Endothelial cell of umbilical vein (primary cell): ENCODE measurements around the gene GAPVD1. TPM values are rescaled to one million over a fixed set of nuclear protein-coding genes. Genes with fewer than 3 reads are reported as not detected.

ENCODE experiments used
- BruUV-seq: library from RNA; stranded (reverse); fragments of 400-500 nt; replicated peaks from 2 replicates; lab custom pipeline; 2021; lab: Mats Ljungman, UMichigan
- CTCF ChIA-PET: fragments of 300-600, 350-600 bp; sonication (Branson Sonifier 250); formaldehyde crosslinking; loops from one replicate; lab custom pipeline; 2021; ENCODE audit warnings: antibody characterized with exemption, inconsistent platforms; lab: Charles Lee
- POLR2A ChIA-PET: fragments of 300-600, 350-600 bp; sonication (Branson Sonifier 250); formaldehyde crosslinking; loops from one replicate; lab custom pipeline; 2021; ENCODE audit warnings: antibody characterized with exemption, inconsistent platforms; lab: Charles Lee
- DNase-seq: peaks from one replicate; pipeline ENCODE4 v3.0.0-alpha.2; 2011; ENCODE audit warnings: low read depth, low spot score
- FAIRE-seq: peaks from 2 replicates; lab custom pipeline; 2011; peaks lifted over from hg19 to GRCh38; lab: Jason Lieb, UNC
- H2AFZ ChIP-seq: 2 replicates; pipeline ENCODE4 v1.6.0; 2012; ENCODE audit warnings: low read depth, low read length, control low read depth, inconsistent platforms
- H3K27ac ChIP-seq: 2 replicates; pipeline ENCODE4 v1.5.1; 2011; ENCODE audit warnings: low read depth, mild to moderate bottlenecking, control low read depth, low read length, moderate library complexity; ENCODE audit not compliant: insufficient read depth
- H3K27me3 ChIP-seq, 2 experiments: 2 replicates each; pipeline versions ENCODE4 v1.6.0 to v1.6.1; 2011; ENCODE audit warnings: low read length in 2 of 2, mixed read lengths in 1 of 2; ENCODE audit not compliant: control insufficient read depth in 2 of 2, insufficient read depth in 2 of 2
- H3K36me3 ChIP-seq, 2 experiments: 2 replicates in 1 of 2; 3 replicates in 1 of 2; pipeline ENCODE4 v1.5.1; 2011; ENCODE audit warnings: low read length in 2 of 2, mild to moderate bottlenecking in 1 of 2, moderate library complexity in 1 of 2; ENCODE audit not compliant: control insufficient read depth in 2 of 2, insufficient read depth in 2 of 2; ENCODE audit errors: extremely low read depth in 1 of 2
- H3K4me1 ChIP-seq: 3 replicates; pipeline ENCODE4 v1.5.1; 2011; ENCODE audit warnings: mild to moderate bottlenecking, low read length; ENCODE audit not compliant: control insufficient read depth, insufficient read depth; ENCODE audit errors: extremely low read depth
- H3K4me2 ChIP-seq: 2 replicates; pipeline ENCODE4 v1.6.1; 2011; ENCODE audit warnings: low read length, control low read depth, mixed read lengths; ENCODE audit not compliant: insufficient read depth
- H3K4me3 ChIP-seq, 3 experiments: fragments of 200-600 bp in 1 of 3; sonication (generic), shearing (Covaris generic) in 1 of 3; replicated peaks in 1 of 3; 2 replicates each; pipeline ENCODE4 v1.5.1; 2011 to 2016; ENCODE audit warnings: control low read depth in 3 of 3, low read length in 3 of 3, mild to moderate bottlenecking in 2 of 3, inconsistent platforms in 1 of 3, low read depth in 1 of 3, moderate library complexity in 1 of 3; ENCODE audit not compliant: insufficient read depth in 1 of 3
- H3K79me2 ChIP-seq: 2 replicates; pipeline ENCODE4 v1.6.0; 2012; ENCODE audit warnings: low read length, inconsistent platforms; ENCODE audit not compliant: control insufficient read depth, insufficient read depth
- H3K9ac ChIP-seq: replicated peaks from 2 replicates; pipeline ENCODE3; 2011; ENCODE audit warnings: low read length, control low read depth; ENCODE audit not compliant: insufficient read depth; ENCODE audit errors: extremely low read depth
- H3K9me1 ChIP-seq: replicated peaks from 3 replicates; pipeline ENCODE4 v1.6.0; 2011; ENCODE audit warnings: mild to moderate bottlenecking, low read length; ENCODE audit not compliant: control insufficient read depth, insufficient read depth; ENCODE audit errors: extremely low read depth
- H3K9me3 ChIP-seq: replicated peaks from 2 replicates; pipeline ENCODE4 v1.5.1; 2012; ENCODE audit warnings: low read length, inconsistent platforms; ENCODE audit not compliant: control insufficient read depth, insufficient read depth
- H4K20me1 ChIP-seq: replicated peaks from 2 replicates; pipeline ENCODE3; 2011; ENCODE audit warnings: mild to moderate bottlenecking, low read length; ENCODE audit not compliant: control insufficient read depth, insufficient read depth; ENCODE audit errors: extremely low read depth
- EZH2 ChIP-seq: IDR thresholded peaks from 2 replicates; pipeline ENCODE4 v1.6.1; 2012; ENCODE audit warnings: borderline replicate concordance, low read depth, mild to moderate bottlenecking, moderate library complexity, low read length, inconsistent platforms; ENCODE audit not compliant: severe bottlenecking
- FOS ChIP-seq: IDR thresholded peaks from 2 replicates; pipeline ENCODE4 v1.6.1; 2011; ENCODE audit warnings: mild to moderate bottlenecking, low read length, moderate library complexity, borderline replicate concordance; ENCODE audit not compliant: insufficient read depth
- GATA2 ChIP-seq: IDR thresholded peaks from 2 replicates; pipeline ENCODE4 v1.7.0; 2011; ENCODE audit warnings: low read depth, mild to moderate bottlenecking, moderate library complexity, mixed read lengths, low read length; ENCODE audit not compliant: insufficient read length, insufficient read depth
- JUN ChIP-seq: IDR thresholded peaks from 2 replicates; pipeline ENCODE4 v1.6.1; 2011; ENCODE audit warnings: borderline replicate concordance, low read depth; ENCODE audit not compliant: insufficient read length, insufficient read depth
- MYC ChIP-seq: IDR thresholded peaks from one replicate; pipeline ENCODE4 v1.6.1; 2011; ENCODE audit warnings: mild to moderate bottlenecking, low read depth, low read length
- POLR2A ChIP-seq: IDR thresholded peaks from 2 replicates; pipeline ENCODE4 v1.6.1; 2012; ENCODE audit warnings: low read depth, mild to moderate bottlenecking, control low read depth, low read length
- POLR2AphosphoS5 ChIP-seq: IDR thresholded peaks from 2 replicates; pipeline ENCODE4 v1.6.1; 2012; ENCODE audit warnings: low read depth, mild to moderate bottlenecking, control low read depth, low read length, moderate library complexity; ENCODE audit not compliant: insufficient read depth
- dilution Hi-C: fragments of 300-500 bp; cut with MboI; formaldehyde crosslinking; loops from one replicate; pipeline ENCODE4 v1.15.0; 2019; ENCODE audit warnings: low sequenced_read_pairs; ENCODE audit not compliant: extremely low pct_ligation_motif_present
- intact Hi-C: fragments of 100-400 bp; cut with micrococcal nuclease; formaldehyde crosslinking; loops from one replicate; pipeline ENCODE4 v1.10.0; 2022
- polyA plus RNA-seq, 4 experiments: library from polyadenylated mRNA; depleted of rRNA in 3 of 4; stranded (reverse) in 3 of 4; unstranded in 1 of 4; fragments of >200 nt; gene quantifications; 2 replicates each; pipeline versions ENCODE4 v1.2.1 to v1.2.3, GENCODE V29; 2011 to 2012; ENCODE audit warnings: missing spikeins in 1 of 4
- total RNA-seq: library from RNA; stranded (reverse); gene quantifications from 2 replicates; pipeline ENCODE4 v1.2.3, GENCODE V29; 2021
- TF ChIP-seq, protein P1 (sequence below): IDR thresholded peaks from 2 replicates; pipeline ENCODE4 v1.6.1; 2011; ENCODE audit not compliant: insufficient read depth, insufficient read length
- TF ChIP-seq, protein P2 (sequence below), 2 donors: IDR thresholded peaks; 1 replicate in 1 of 2; 2 replicates in 1 of 2; pipeline ENCODE4 v1.5.1; 2011; ENCODE audit warnings: low read length in 2 of 2, mild to moderate bottlenecking in 2 of 2, moderate library complexity in 2 of 2, control low read depth in 1 of 2, inconsistent platforms in 1 of 2, low read depth in 1 of 2; ENCODE audit not compliant: insufficient read depth in 1 of 2; ENCODE audit errors: extremely low read depth in 1 of 2

The GAPVD1 gene
- total and polyA plus RNA-seq, 2 donors (not counting 3 experiments of a cell fraction or from before 2014, with no cell fraction given) = 10.7 to 53.2 TPM

DNA sequence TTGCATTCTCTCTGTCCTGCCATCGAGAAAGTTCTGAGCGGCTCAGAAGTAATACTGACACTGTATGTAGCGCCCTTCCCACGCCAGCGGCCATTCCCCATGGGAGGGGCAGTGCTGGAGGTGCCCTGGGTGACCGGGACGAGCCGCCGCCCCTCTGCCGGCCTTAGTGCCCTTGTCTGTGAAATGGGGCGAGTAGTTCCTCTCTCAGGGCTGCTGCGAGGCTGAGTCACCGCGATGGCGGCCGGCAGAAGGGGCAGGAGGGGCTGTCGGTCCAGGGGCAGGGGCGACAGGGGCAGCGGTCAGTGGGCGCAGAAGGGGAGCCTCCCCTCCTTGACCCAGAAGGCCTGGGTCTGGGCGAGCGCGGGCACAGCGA is 148.9 kb downstream of the GAPVD1 start:
- Histone ChIP-seq H3K9me1 (no peaks in the 10 kb centered on the region), H3K27me3 (no peaks in the 10 kb centered on the region), H2AFZ (no peak overlapping the region), H3K4me1 (peaks cover 3% of the 10 kb centered on the region), H3K27ac (no peak overlapping the region), H3K4me2 (no peak overlapping the region), H3K9me3 (no peaks in the 10 kb centered on the region), H4K20me1 (no peaks in the 10 kb centered on the region), H3K4me3 (no peak overlapping the region), H3K36me3 (no peaks in the 10 kb centered on the region), H3K9ac (no peak overlapping the region), H3K79me2 (no peaks in the 10 kb centered on the region)
- intact Hi-C loops (no loop called here), dilution Hi-C loops (no loop called here)
- FAIRE-seq (no peak), DNase-seq (no peak)
- no TSS peak for BruUV-seq
- TF ChIP-seq, protein P1, sequence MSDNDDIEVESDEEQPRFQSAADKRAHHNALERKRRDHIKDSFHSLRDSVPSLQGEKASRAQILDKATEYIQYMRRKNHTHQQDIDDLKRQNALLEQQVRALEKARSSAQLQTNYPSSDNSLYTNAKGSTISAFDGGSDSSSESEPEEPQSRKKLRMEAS = no peak
- TF ChIP-seq, protein P2, sequence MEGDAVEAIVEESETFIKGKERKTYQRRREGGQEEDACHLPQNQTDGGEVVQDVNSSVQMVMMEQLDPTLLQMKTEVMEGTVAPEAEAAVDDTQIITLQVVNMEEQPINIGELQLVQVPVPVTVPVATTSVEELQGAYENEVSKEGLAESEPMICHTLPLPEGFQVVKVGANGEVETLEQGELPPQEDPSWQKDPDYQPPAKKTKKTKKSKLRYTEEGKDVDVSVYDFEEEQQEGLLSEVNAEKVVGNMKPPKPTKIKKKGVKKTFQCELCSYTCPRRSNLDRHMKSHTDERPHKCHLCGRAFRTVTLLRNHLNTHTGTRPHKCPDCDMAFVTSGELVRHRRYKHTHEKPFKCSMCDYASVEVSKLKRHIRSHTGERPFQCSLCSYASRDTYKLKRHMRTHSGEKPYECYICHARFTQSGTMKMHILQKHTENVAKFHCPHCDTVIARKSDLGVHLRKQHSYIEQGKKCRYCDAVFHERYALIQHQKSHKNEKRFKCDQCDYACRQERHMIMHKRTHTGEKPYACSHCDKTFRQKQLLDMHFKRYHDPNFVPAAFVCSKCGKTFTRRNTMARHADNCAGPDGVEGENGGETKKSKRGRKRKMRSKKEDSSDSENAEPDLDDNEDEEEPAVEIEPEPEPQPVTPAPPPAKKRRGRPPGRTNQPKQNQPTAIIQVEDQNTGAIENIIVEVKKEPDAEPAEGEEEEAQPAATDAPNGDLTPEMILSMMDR (IDR thresholded peaks at IDR 0.05; ENCODE audit: extremely low read depth in 1 of 2, insufficient read depth in 1 of 2, low read depth in 1 of 2, low read length in 2 of 2) = no peak
- TF ChIP-seq POLR2A (no peak), JUN (no peak), MYC (no peak), FOS (no peak), POLR2AphosphoS5 (no peak), EZH2 (no peak), GATA2 (no peak)
- CTCF ChIA-PET = no interaction called here
- POLR2A ChIA-PET = no interaction called here
